Measurements from ENCODE around the gene P2RX4.

DNA sequence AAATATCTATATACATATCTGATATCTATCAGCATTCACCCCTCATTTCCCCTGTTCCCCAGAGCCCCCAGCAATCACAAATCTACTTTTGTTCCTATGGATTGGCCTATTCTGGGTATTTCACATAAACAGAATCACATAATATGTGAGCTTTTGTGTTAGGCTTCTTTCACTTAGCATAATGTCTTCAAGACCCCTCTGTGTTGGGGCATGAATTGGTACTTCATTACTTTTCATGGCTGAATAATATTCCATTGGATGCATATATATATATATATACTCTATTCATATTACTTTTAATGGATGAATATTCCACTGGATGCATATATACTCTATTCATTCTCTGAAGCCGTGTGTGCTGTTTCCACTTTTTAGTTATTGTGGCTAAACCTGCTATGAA, 57.9 kb downstream of the P2RX4 start:
- TF ChIP-seq USF2 (CRISPR knock-in tag; IDR thresholded peaks at IDR 0.05) = no peak
- no peak for TF ChIP-seq CTCF (IDR thresholded peaks at IDR 0.05 in 2 of 3, conservative IDR thresholded peaks at IDR 0.05 in 1 of 3; ENCODE audit: insufficient read depth in 2 of 3, low read depth in 1 of 3, low read length in 3 of 3)
- TF ChIP-seq, protein P1, sequence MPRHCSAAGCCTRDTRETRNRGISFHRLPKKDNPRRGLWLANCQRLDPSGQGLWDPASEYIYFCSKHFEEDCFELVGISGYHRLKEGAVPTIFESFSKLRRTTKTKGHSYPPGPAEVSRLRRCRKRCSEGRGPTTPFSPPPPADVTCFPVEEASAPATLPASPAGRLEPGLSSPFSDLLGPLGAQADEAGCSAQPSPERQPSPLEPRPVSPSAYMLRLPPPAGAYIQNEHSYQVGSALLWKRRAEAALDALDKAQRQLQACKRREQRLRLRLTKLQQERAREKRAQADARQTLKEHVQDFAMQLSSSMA (CRISPR knock-in tag; IDR thresholded peaks at IDR 0.05) = no peak
